ENCODE data around the gene BEND6. TPM values are rescaled to one million over a fixed set of nuclear protein-coding genes. Genes with fewer than 3 reads are reported as not detected.

BEND6 gene
- total RNA-seq, 1 experiment from 2014 or later, result 2.1 TPM

DNA sequence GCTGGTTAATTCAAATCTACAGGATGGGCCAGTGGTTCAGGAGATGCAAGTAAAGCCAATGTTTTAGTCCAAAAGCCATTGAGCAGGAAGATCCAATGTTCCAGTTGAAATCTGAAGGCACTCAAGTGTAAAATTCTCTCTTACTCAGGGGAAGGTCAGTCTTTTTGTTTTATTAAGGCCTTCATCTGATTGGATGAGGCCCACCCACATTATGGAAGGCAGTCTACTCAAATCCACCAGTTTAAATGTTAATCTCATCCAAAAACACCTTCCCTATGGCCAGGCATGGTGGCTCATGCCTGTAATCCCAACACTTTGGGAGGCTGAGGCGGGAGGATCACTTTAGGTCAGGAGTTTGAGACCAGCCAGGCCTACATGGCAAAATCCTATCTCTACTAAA, 31.3 kb upstream of the BEND6 start:
- ChIA-PET CTCF (no interaction called here), POLR2A (interaction anchor here (1.2 to 2.1 kb wide), 2 partner anchors 9 to 15 kb away, joined by 3 to 10 read pairs; no protein-coding TSS in a partner anchor)
- DNase-seq (ENCODE audit: unreplicated experiment), result no peak
- Mint-ChIP-seq H3K9me3 (ENCODE audit: unreplicated experiment) (no peaks in the 10 kb centered on the region), H3K36me3 (ENCODE audit: insufficient read depth, unreplicated experiment) (no peaks in the 10 kb centered on the region), H3K27me3 (ENCODE audit: insufficient read depth, unreplicated experiment) (no peaks in the 10 kb centered on the region), H3K4me3 (ENCODE audit: unreplicated experiment) (no peak overlapping the region), H3K4me1 (ENCODE audit: insufficient read depth, unreplicated experiment) (peaks cover 13% of the 10 kb centered on the region), H3K27ac (ENCODE audit: low read depth, unreplicated experiment) (no peak overlapping the region)
- intact Hi-C loops (cut with micrococcal nuclease), result no loop called here
- TF ChIP-seq CTCF (IDR thresholded peaks at IDR 0.05; ENCODE audit: unreplicated experiment), result no peak
- BruUV-seq (replicated peaks), result no TSS peak

DNA sequence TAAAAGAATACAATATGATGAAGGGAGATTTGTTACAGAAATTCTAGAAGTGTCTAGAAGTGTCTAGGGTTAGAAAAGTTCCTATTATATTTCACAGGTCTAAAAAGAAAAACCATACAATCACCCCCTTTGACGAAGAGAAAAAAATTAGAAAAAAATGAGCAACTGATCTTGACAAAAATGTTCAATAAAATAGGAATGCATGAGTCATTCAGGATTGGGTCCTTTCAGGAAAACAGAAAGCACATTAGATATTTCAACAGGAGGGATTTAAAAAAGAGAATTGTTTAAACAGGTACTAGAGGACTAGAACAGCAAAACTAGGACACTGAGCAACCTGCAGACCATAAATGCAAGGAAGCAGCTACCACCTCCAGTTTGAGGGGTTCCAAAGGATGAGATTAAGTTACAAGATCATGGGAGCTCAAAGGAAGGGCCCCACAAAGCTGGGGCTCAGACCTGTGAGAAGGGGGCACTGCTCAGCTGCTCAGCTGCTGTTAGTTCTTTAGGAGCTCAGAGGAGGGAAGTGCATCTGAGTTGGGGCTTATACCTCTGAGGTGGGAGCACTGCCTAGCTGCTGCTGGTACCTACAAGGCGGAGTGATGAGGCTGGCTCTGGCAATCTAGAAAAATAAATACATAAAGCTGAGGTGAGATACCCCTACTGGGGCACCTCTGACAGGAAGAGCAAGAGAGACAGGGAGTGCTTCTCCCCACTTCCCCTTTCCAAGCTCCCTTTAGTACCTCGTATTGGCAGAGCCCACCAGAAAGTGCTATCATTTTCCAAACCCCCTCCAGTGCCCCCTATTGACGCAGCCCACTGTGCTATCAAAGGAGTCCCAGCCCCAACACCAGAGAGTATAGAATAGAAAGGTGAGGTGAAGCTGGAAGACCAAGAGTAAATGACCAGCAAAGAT, 27.1 kb upstream of the BEND6 start:
- no peak for DNase-seq (ENCODE audit: unreplicated experiment)
- Mint-ChIP-seq H3K4me1 (ENCODE audit: insufficient read depth, unreplicated experiment) (peaks cover 13% of the 10 kb centered on the region), H3K27ac (ENCODE audit: low read depth, unreplicated experiment) (no peak overlapping the region), H3K36me3 (ENCODE audit: insufficient read depth, unreplicated experiment) (no peaks in the 10 kb centered on the region), H3K4me3 (ENCODE audit: unreplicated experiment) (no peak overlapping the region), H3K27me3 (ENCODE audit: insufficient read depth, unreplicated experiment) (no peaks in the 10 kb centered on the region), H3K9me3 (ENCODE audit: unreplicated experiment) (no peaks in the 10 kb centered on the region)
- intact Hi-C loops (cut with micrococcal nuclease), result no loop called here
- ChIA-PET POLR2A (interaction anchor here (1.6 kb wide), 1 partner anchor 10 kb away, joined by 8 read pairs; no protein-coding TSS in a partner anchor), CTCF (interaction anchor here (0.7 to 1.9 kb wide), 7 partner anchors 10 to 133 kb away, joined by 3 to 7 read pairs (median 4); no protein-coding TSS in a partner anchor)
- no peak for TF ChIP-seq CTCF (IDR thresholded peaks at IDR 0.05; ENCODE audit: unreplicated experiment)
- no TSS peak for BruUV-seq (replicated peaks)

DNA sequence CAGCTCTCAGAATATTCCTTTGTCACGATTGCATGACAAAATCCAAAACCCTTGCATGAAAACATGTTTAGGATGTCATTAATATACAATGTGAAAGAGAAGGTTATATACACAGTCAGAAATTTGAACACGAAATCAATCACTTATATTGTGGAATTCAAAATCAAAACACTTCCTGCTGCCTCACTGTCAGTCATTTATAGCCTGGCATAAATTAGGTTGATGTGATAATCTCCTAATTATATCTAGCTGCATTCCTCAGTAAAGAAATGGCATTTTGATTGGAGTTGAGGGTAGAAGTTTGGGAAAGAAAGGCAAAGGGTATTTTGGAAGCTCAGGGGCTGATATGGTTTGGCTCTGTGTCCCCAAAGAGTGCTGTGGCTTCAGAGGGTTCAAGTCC, 24.1 kb upstream of the BEND6 start:
- DNase-seq (ENCODE audit: unreplicated experiment), result no peak
- H3K36me3 Mint-ChIP-seq (ENCODE audit: insufficient read depth, unreplicated experiment), result no peaks in the 10 kb centered on the region
- no peak overlapping the region for H3K4me3 Mint-ChIP-seq (ENCODE audit: unreplicated experiment)
- no peak for TF ChIP-seq CTCF (IDR thresholded peaks at IDR 0.05; ENCODE audit: unreplicated experiment)
- ChIA-PET POLR2A (no interaction called here), CTCF (interaction anchor here (0.8 to 1.4 kb wide), 3 partner anchors 24 to 28 kb away, joined by 4 to 5 read pairs (median 4); partner anchors contain the start of gene BEND6)
- H3K4me1 Mint-ChIP-seq (ENCODE audit: insufficient read depth, unreplicated experiment), result peaks cover 13% of the 10 kb centered on the region
- no peak overlapping the region for H3K27ac Mint-ChIP-seq (ENCODE audit: low read depth, unreplicated experiment)
- intact Hi-C loops (cut with micrococcal nuclease), result no loop called here
- H3K27me3 Mint-ChIP-seq (ENCODE audit: insufficient read depth, unreplicated experiment), result no peaks in the 10 kb centered on the region
- no peaks in the 10 kb centered on the region for H3K9me3 Mint-ChIP-seq (ENCODE audit: unreplicated experiment)
- BruUV-seq (replicated peaks), result no TSS peak

DNA sequence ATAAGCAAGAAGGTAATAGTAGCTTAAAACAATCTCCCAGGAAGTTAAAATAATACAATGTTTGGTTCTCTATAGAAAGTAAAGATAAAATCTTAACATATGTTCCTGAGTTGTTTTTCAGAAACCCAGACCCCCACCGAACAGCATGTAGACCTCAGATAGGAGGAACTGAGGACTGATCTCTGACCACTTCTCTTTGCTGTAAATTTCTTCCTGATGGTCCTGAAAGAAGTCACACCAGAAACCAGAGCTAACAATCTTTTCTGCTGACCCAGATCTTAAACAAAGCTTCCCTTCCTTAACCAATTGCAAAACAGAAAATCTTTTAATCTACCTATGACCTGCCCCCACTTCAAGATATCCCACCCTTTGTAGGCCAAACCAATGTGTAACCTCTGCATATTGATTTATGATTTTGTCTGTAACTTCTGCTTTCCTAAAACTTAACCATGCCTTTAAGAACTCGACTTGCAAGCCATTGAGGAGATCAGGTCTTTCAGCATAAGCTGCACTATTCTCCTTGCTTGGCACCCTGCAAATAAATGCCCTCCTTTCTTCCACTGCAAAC, 21.9 kb upstream of the BEND6 start:
- no peaks in the 10 kb centered on the region for H3K9me3 Mint-ChIP-seq (ENCODE audit: unreplicated experiment)
- intact Hi-C loops (cut with micrococcal nuclease), result no loop called here
- no peak for TF ChIP-seq CTCF (IDR thresholded peaks at IDR 0.05; ENCODE audit: unreplicated experiment)
- no peaks in the 10 kb centered on the region for H3K27me3 Mint-ChIP-seq (ENCODE audit: insufficient read depth, unreplicated experiment)
- H3K36me3 Mint-ChIP-seq (ENCODE audit: insufficient read depth, unreplicated experiment), result no peaks in the 10 kb centered on the region
- no peak for DNase-seq (ENCODE audit: unreplicated experiment)
- POLR2A ChIA-PET, result interaction anchor here (0.9 kb wide), 1 partner anchor 9 kb away, joined by 3 read pairs; no protein-coding TSS in a partner anchor
- H3K27ac Mint-ChIP-seq (ENCODE audit: low read depth, unreplicated experiment), result no peak overlapping the region
- no TSS peak for BruUV-seq (replicated peaks)
- no peak overlapping the region for H3K4me3 Mint-ChIP-seq (ENCODE audit: unreplicated experiment)
- CTCF ChIA-PET, result interaction anchor here (1.0 to 1.9 kb wide), 3 partner anchors 16 to 30 kb away, joined by 3 to 8 read pairs (median 4); no protein-coding TSS in a partner anchor
- H3K4me1 Mint-ChIP-seq (ENCODE audit: insufficient read depth, unreplicated experiment), result peaks cover under 1% of the 10 kb centered on the region
